GM19328 (cell line): Measurements from ENCODE around the gene CACNA1E.

Experiments
- ATAC-seq: cut with Tn5 transposase; IDR thresholded peaks from one replicate; pipeline ENCODE4 v1.9.1; 2021; ENCODE audit warnings: mild to moderate bottlenecking, moderate library complexity; ENCODE audit not compliant: unreplicated experiment

Gene CACNA1E

DNA sequence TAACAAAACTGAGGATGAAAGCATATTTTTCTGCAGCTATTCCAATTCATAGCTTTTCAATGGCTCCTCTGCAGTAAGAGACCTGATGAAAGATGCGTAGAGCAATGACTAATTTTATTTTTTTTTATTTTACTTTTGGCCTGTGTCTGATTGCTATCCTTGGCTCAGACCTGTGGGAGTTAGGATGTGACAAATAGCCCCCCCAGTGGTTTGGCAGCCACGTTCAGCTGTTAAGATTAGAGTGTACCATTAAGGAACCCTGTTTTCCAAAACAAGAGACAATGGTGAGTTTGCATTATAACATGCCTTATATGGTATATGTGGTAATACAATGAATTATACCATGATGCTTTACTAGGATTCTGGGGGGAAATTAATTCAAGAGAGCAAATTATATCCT is 264.7 kb downstream of the CACNA1E start:
- no peak for ATAC-seq

- ATAC-seq = no peak
Observed at GRCh38 chr1:181754103-181754502, 270.8 kb downstream of the CACNA1E start.

GRCh38 chr1:181759481-181759880 is 276.2 kb downstream of the CACNA1E start:
- no peak for ATAC-seq

DNA sequence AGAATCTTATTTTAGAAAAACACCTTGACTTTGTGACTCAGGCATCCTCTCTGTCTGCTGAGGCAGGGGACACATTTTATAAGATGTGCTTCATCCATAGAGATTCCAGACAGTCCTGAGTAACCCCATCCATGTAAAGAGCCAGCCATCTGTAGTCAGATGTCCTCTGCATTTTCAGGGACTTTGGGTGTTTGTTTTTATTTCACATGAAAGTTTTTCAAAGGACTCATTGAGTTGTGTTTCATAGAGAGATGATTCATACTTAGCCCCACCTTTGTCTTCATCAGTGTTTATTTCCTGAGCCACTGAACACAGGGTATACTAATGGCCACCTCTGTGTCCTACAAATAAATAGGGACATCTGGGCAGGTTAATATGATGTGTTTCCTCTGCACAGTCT is 280.4 kb downstream of the CACNA1E start:
- ATAC-seq = no peak

GRCh38 chr1:181765451-181766026 is 282.2 kb downstream of the CACNA1E start:
- ATAC-seq = no peak

- ATAC-seq = no peak
Observed at GRCh38 chr1:181767001-181767708, 283.8 kb downstream of the CACNA1E start.

GRCh38 chr1:181768211-181768929 is 285.1 kb downstream of the CACNA1E start:
- no peak for ATAC-seq

DNA sequence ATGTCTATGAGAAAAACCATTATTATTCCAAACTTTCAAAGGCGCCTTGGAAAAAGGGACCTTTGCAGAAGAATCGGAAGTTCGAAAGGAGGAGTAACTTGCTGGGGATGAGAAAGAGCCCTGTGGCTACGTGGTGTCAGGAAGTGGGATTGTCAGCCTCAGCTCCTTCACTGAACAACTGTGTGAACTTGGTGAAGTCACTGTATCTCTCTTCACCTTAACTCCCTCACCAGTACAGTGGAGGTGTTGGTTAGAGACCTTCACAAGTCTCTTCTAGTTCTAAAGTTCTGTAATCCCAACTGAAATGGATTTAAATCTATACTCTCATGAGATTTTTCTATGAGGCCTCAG is 285.6 kb downstream of the CACNA1E start:
- no peak for ATAC-seq

- ATAC-seq = no peak
Observed at GRCh38 chr1:181769846-181770245, 286.5 kb downstream of the CACNA1E start.

- no peak for ATAC-seq
Observed at GRCh38 chr1:181772714-181773113, 289.4 kb downstream of the CACNA1E start.

DNA sequence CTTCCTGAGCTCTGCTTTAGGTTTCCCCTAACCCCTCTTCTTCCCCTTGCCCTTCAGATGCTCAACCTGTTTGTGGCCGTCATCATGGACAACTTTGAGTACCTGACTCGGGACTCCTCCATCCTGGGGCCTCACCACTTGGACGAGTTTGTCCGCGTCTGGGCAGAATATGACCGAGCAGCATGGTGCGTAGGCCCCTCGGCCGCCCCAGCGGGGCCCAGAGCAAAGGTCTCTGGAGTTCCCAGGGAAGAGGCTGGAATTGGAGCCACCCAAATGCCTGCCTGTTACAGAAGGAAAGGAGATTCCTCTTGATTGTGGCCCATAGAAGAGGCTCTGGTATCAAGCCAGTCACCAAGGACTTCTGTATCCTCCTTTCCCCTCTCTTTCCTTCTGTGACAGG is 292.7 kb downstream of the CACNA1E start:
- no peak for ATAC-seq

DNA sequence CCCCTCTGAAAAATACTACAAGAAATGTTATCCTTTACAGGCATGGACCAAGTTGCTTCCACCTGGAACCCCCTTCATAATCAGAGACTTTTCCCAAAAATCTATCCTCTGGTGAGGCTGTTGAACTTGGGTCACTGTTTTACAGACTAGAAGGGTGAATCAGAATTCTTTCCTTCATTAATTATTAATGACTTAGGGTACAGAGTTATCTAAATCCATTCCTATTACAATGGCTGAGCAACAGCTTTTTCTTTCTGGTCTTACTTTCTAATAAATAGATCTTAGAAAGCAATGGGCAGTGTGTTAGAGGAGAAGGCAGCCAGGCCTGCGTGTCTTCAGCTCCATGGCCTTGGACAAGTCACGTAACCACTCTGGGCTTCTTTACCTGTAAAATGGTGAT is 294.0 kb downstream of the CACNA1E start:
- ATAC-seq = no peak

- ATAC-seq = no peak
Observed at GRCh38 chr1:181777812-181778211, 294.5 kb downstream of the CACNA1E start.

DNA sequence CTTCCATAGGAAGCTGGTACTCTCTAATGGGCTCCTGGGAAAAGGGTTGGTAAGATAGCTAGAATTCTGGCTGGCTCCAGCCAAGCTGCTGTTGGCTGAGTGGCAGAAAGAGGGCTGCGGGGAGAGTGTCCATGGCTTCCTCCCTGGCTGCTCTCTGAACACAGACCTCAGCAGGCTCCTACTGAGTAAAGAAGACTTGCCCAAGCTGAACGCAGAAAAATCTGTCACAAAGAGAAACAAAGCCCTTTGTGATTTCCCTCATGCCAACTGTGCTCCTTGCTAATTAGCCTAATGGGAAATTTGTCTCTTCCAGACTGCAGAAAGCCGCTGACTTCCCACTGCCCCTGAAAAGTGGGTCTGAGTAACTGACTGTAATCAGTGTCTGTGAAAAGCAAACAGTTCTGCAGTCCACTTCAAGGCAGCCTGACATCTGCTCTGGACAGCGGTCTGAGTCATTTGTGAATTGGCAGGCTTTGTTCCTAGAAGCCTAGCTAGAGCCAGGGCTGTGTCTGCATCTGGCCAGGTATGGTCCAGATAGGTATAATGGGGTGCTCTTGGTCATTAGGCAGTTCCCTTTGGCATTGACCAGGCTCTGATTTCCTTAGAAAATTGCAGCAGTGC is 295.4 kb downstream of the CACNA1E start:
- no peak for ATAC-seq

DNA sequence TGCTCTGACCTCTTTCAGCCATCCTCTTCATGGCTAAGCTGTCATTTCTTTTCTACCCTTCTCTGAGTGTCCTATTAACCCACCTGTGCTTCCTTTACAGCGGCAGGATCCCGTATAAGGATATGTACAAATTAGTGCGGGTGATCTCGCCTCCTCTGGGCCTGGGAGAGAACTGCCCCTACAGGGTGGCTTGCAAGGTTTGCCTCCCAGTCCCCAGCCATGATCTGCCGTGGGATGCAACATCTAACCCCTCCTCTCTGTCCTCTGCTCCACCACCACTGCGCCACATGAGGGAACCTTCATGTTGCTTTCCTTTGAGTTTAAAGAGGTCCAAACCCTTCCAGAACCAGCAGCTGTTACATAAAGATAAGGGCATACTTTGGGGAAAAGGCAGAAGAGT is 296.0 kb downstream of the CACNA1E start:
- no peak for ATAC-seq

DNA sequence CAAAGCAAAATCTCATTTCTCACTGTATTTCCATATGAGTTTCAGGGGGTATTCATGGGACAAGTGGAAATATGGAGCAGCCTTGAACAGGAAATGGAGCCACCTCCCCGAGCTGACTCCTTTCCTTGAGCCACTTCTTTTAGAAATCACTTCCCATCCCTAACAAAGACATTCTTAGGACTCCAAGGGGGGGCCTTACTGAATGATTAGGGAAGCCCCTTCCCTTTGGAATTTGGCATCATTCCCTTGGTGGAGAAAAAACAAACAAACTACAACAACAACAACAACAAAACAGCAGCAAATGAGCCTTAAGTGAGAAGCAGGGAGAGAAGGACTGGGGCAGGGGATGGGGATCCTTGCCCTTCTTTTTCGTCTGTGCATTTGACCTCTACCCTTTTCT is 299.9 kb downstream of the CACNA1E start:
- ATAC-seq = no peak

DNA sequence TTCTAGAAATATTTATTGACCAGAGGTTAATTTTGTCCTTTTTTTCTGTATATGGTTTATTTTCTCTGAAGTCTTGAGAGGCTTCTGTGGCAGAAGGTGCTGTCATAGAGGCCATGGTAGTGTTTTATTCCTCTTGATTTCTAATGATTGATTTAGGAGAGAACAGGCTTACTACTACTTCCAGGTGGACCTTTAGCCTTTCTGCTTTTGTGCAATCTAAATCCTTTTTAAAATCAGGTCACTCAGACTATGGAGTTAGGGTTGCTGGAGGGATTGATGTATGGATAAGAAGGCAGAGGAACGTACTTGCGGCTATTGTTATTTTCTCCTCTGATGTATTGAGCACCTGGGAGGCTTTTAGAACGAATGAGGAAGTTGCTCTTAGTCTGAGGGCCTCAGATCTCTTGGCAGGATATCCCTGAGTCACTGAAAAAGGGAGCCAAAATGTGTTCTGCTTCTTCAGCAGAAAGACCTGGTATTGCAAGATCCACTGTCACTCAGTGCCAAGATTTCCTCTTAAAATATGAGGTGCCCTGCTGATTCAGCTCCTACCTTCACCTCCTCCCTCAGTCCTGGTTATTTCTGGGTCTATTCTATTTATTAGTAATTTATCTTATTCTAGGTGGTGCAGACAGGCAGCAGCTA is 300.8 kb downstream of the CACNA1E start:
- ATAC-seq = no peak

DNA sequence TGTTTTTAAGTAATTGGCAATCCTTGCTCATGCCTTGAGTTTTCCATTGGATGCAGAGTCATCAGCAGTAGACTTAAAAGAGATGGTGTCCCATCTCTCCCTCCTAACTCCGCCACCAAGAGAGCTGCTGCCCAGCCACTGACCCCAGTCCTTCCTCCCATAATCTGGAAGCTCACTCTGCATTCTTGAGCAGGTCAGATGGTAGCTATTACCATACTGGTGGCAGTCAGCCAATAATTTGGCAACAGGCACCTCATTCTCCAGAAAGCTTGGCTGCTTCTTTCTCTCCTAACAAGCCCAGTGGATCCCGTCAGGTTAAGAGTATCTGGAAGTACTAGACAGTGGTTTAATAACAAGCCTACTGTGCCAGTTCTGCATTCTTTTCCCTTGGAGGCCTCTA is 306.1 kb downstream of the CACNA1E start:
- no peak for ATAC-seq

GRCh38 chr1:181791721-181792120 is 308.4 kb downstream of the CACNA1E start:
- no peak for ATAC-seq

- ATAC-seq = no peak
Observed at GRCh38 chr1:181793831-181794230, 310.5 kb downstream of the CACNA1E start.

DNA sequence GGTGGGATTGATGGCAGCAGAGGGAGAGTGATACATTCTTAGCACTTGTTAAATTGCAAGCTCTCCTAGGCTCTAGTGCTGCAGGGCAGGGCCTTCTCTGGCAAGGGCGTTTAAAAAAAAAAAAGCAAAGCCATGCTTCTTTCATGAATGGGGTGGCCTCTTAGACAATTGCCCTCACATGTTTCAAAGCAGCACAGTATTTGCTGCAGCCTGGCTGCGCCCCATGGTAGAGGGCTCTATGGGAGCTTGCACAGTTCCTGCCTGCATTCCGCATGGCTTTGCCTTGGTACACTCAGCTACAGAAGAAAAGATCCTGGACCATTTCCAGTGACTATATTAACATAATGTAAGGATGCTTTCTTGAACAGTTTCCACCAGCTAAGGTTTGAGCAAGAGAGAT is 311.0 kb downstream of the CACNA1E start:
- no peak for ATAC-seq
